K562 (cell line): ENCODE results near the gene ARSK. TPM values are rescaled to one million over a fixed set of nuclear protein-coding genes. Genes with fewer than 3 reads are reported as not detected.

Experiments
- BCL6 ChIP-seq: fragments of 250-450 bp; sonication (Bioruptor Pico); IDR thresholded peaks from 2 replicates; pipeline ENCODE4 v1.4.0; 2020
- GATAD2A ChIP-seq: fragments of 450-650 bp; IDR thresholded peaks from 2 replicates; pipeline ENCODE4 v1.6.1; 2017
- HSF4 ChIP-seq: fragments of 250-450 bp; sonication (Bioruptor Pico); IDR thresholded peaks from 2 replicates; pipeline ENCODE4 v2.1.2; 2022; ENCODE audit warnings: mild to moderate bottlenecking, moderate library complexity, borderline replicate concordance
- MGA ChIP-seq: fragments of 450-650 bp; IDR thresholded peaks from 2 replicates; pipeline ENCODE4 v1.6.1; 2016; ENCODE audit warnings: mild to moderate bottlenecking, moderate library complexity
- MXD1 ChIP-seq: fragments of 250-450 bp; sonication (Bioruptor Pico); IDR thresholded peaks from 2 replicates; pipeline ENCODE4 v1.8.0; 2021; ENCODE audit warnings: borderline replicate concordance, mild to moderate bottlenecking, moderate library complexity; ENCODE audit not compliant: poor library complexity, severe bottlenecking
- NFIX ChIP-seq: fragments of 250-450 bp; sonication (Bioruptor Pico); IDR thresholded peaks from 2 replicates; pipeline ENCODE4 v1.4.0; 2020; ENCODE audit warnings: low read depth, mild to moderate bottlenecking, moderate library complexity
- PHF21A ChIP-seq: fragments of 450-650 bp; IDR thresholded peaks from 2 replicates; pipeline ENCODE4 v1.6.1; 2017; ENCODE audit warnings: low read depth, borderline replicate concordance
- RAD51 ChIP-seq: fragments of 450-650 bp; IDR thresholded peaks from 2 replicates; pipeline ENCODE4 v1.7.1; 2016; ENCODE audit warnings: low read depth, mild to moderate bottlenecking, borderline replicate concordance
- YY1 ChIP-seq, 3 experiments: IDR thresholded peaks; 2 replicates each; pipeline ENCODE4 v1.6.1; 2011; ENCODE audit warnings: low read length in 2 of 3, mild to moderate bottlenecking in 2 of 3, moderate library complexity in 2 of 3, borderline replicate concordance in 1 of 3, control low read depth in 1 of 3, low read depth in 1 of 3; ENCODE audit not compliant: insufficient read depth in 3 of 3, insufficient replicate concordance in 2 of 3, control insufficient read depth in 1 of 3, insufficient read length in 1 of 3; ENCODE audit errors: extremely low read depth in 1 of 3
- ZNF639 ChIP-seq, 2 experiments: fragments of 200-800 bp in 1 of 2; sonication (Bioruptor generic) in 1 of 2; sonication (generic) in 1 of 2; formaldehyde crosslinking in 1 of 2; IDR thresholded peaks in 1 of 2; conservative IDR thresholded peaks in 1 of 2; 2 replicates each; pipeline versions ENCODE4 v1.5.0 to v1.6.1; 2016 to 2020; ENCODE audit warnings: missing compliant biosample characterization in 1 of 2, missing genetic modification characterization in 1 of 2, missing genetic modification reagents in 1 of 2
- polyA plus RNA-seq, 8 experiments: library from polyadenylated mRNA; depleted of rRNA in 4 of 8; stranded (reverse) in 5 of 8; unstranded in 3 of 8; fragments of >200 nt; fragmentation: Nextera tagmentation in 2 of 8; fragmentation: Illumina TruSeq in 1 of 8; extraction: Ambion mirVana in 2 of 8; extraction: Trizol in 1 of 8; gene quantifications; 2 replicates each; pipeline versions ENCODE4 v1.2.1 to v1.2.3, GENCODE V29; 2011 to 2014; ENCODE audit warnings: inconsistent platforms in 1 of 8, missing spikeins in 1 of 8
- total RNA-seq, 7 experiments: library from RNA; depleted of rRNA in 6 of 7; stranded (reverse); fragments of >200 nt in 6 of 7; fragmentation: Illumina TruSeq in 2 of 7; extraction: Trizol in 2 of 7; gene quantifications; 2 replicates each; pipeline versions ENCODE4 v1.2.1 to v1.2.3, GENCODE V29; 2011 to 2021; ENCODE audit warnings: low replicate concordance in 1 of 7

Gene ARSK
- total and polyA plus RNA-seq, 9 of the 15 experiments (the other 6 are each of a cell fraction or from before 2014, with no cell fraction given), result 2.7 to 9.4 (median 7.1) TPM

GRCh38 chr5:95644351-95645042 is 89.6 kb downstream of the ARSK start (continued):
- TF ChIP-seq YY1 (IDR thresholded peaks at IDR 0.05; ENCODE audit: borderline replicate concordance in 1 of 3, control insufficient read depth in 1 of 3, extremely low read depth in 1 of 3, insufficient read depth in 3 of 3, insufficient read length in 1 of 3, insufficient replicate concordance in 2 of 3, low read depth in 1 of 3, low read length in 2 of 3) (no peak), BCL6 (CRISPR knock-in tag) (no peak), NFIX (CRISPR knock-in tag) (no peak), RAD51 (no peak), GATAD2A (no peak), PHF21A (no peak), ZNF639 (CRISPR knock-in tag; conservative IDR thresholded peaks at IDR 0.05 in 1 of 2, IDR thresholded peaks at IDR 0.05 in 1 of 2) (no peak), MXD1 (CRISPR knock-in tag) (no peak), MGA (0 out of 2 replicates have a peak, but pooled peaks have one; percentile 8), HSF4 (CRISPR knock-in tag) (no peak)
